PFSK-1 (cell line): ENCODE measurements around the gene UVSSA.

Source experiments
- FOXP2 ChIP-seq: optimal IDR thresholded peaks from 2 replicates; pipeline ENCODE3; 2011; ENCODE audit warnings: borderline replicate concordance, control low read depth, inconsistent platforms; ENCODE audit not compliant: insufficient read depth; ENCODE audit errors: extremely low read length, extremely low read depth
- POLR2AphosphoS5 ChIP-seq: IDR thresholded peaks from 2 replicates; pipeline ENCODE4 v1.6.1; 2012; ENCODE audit warnings: low read depth, mild to moderate bottlenecking, control low read depth, low read length, moderate library complexity
- REST ChIP-seq, 2 experiments: IDR thresholded peaks; 2 replicates each; pipeline versions ENCODE4 v1.6.1 to v1.8.0; 2011 to 2012; ENCODE audit warnings: low read depth in 2 of 2, low read length in 2 of 2, control low read depth in 1 of 2, inconsistent platforms in 1 of 2, mild to moderate bottlenecking in 1 of 2, moderate library complexity in 1 of 2; ENCODE audit not compliant: insufficient read depth in 1 of 2
- SIN3A ChIP-seq: IDR thresholded peaks from 2 replicates; pipeline ENCODE4 v1.6.1; 2012; ENCODE audit warnings: mild to moderate bottlenecking, low read length, moderate library complexity, borderline replicate concordance; ENCODE audit not compliant: insufficient read depth
- TAF1 ChIP-seq: IDR thresholded peaks from 2 replicates; pipeline ENCODE4 v1.6.1; 2012; ENCODE audit warnings: low read length, control low read depth, borderline replicate concordance; ENCODE audit not compliant: insufficient read depth

GRCh38 chr4:1342003-1342402 is 5.0 kb upstream of the UVSSA start:
- TF ChIP-seq POLR2AphosphoS5 (no peak), REST (IDR thresholded peaks at IDR 0.05; ENCODE audit: insufficient read depth in 1 of 2, low read depth in 2 of 2, low read length in 2 of 2) (no peak), FOXP2 (no peak), TAF1 (no peak), SIN3A (no peak)
